K562 (cell line): ENCODE data around the gene CSF2RB. TPM values are rescaled to one million over a fixed set of nuclear protein-coding genes. Genes with fewer than 3 reads are reported as not detected.
A peak's percentile ranks its signal among the peaks of the same experiment; 100 is the strongest.

ENCODE experiments used
- ATAC-seq: fragments of 200-7000 bp; cut with Tn5 transposase; 3 replicates; pipeline ENCODE4 v1.9.1; 2020; ENCODE audit warnings: moderate library complexity
- BruUV-seq: library from RNA; stranded (reverse); fragments of 400-500 nt; replicated peaks from 2 replicates; lab custom pipeline; 2021; lab: Mats Ljungman, UMichigan
- CTCF ChIA-PET: fragments of 300-600 bp; formaldehyde crosslinking; extraction: SDS; loops from one replicate; lab custom pipeline; 2021; ENCODE audit warnings: low intra/inter-chr PET ratio; lab: Yijun Ruan, JAX
- POLR2A ChIA-PET: fragments of 300-600, 350-650 bp; sonication (Branson Sonifier 250); formaldehyde crosslinking; extraction: SDS; loops from one replicate; lab custom pipeline; 2021; ENCODE audit warnings: antibody characterized with exemption, inconsistent platforms; lab: Yijun Ruan, JAX
- DNase-seq, 4 experiments: peaks; one replicate each; pipeline versions ENCODE4 v3.0.0 to v3.0.0-alpha.2; 2011 to 2018; ENCODE audit warnings: low spot score in 3 of 4, mixed read lengths in 3 of 4; ENCODE audit errors: extremely low read depth in 1 of 4
- FAIRE-seq: peaks from 2 replicates; lab custom pipeline; 2011; peaks lifted over from hg19 to GRCh38; lab: Jason Lieb, UNC
- H2AFZ ChIP-seq: 2 replicates; pipeline ENCODE4 v1.6.0; 2011; ENCODE audit warnings: low read depth, low read length, control low read depth, inconsistent platforms
- H3K27ac ChIP-seq: fragments of 200-600 bp; 3 replicates; pipeline ENCODE4 v1.8.0; 2011; ENCODE audit warnings: low read depth, mild to moderate bottlenecking, control low read depth, inconsistent platforms, low read length, moderate library complexity, mixed read lengths; ENCODE audit errors: extremely low read depth
- H3K27me3 ChIP-seq, 2 experiments: fragments of 300-600 bp in 1 of 2; 2 replicates in 1 of 2; 3 replicates in 1 of 2; pipeline versions ENCODE4 v1.6.0 to v1.8.0; 2011; ENCODE audit warnings: inconsistent platforms in 2 of 2, low read length in 2 of 2, mild to moderate bottlenecking in 1 of 2, mixed read lengths in 1 of 2, moderate library complexity in 1 of 2; ENCODE audit not compliant: control insufficient read depth in 2 of 2, insufficient read depth in 2 of 2
- H3K36me3 ChIP-seq: fragments of 300-600 bp; 3 replicates; pipeline ENCODE4 v1.8.0; 2011; ENCODE audit warnings: mild to moderate bottlenecking, low read length, inconsistent platforms; ENCODE audit not compliant: control insufficient read depth, insufficient read depth
- H3K4me1 ChIP-seq, 2 experiments: fragments of 200-600 bp in 1 of 2; replicated peaks in 1 of 2; 2 replicates in 1 of 2; 3 replicates in 1 of 2; pipeline versions ENCODE4 v1.5.1 to v1.8.0; 2011; ENCODE audit warnings: inconsistent platforms in 2 of 2, low read length in 2 of 2, mild to moderate bottlenecking in 1 of 2, mixed read lengths in 1 of 2, moderate library complexity in 1 of 2; ENCODE audit not compliant: control insufficient read depth in 2 of 2, insufficient read depth in 2 of 2
- H3K4me2 ChIP-seq: 2 replicates; pipeline ENCODE4 v1.6.1; 2011; ENCODE audit warnings: low read length, control low read depth, inconsistent platforms, mixed read lengths; ENCODE audit not compliant: insufficient read depth
- H3K4me3 ChIP-seq: fragments of 200-600 bp; sonication (generic), shearing (Covaris generic); 2 replicates; pipeline ENCODE4 v1.5.1; 2016; ENCODE audit warnings: control low read depth, inconsistent platforms
- H3K79me2 ChIP-seq: fragments of 200-600 bp; 3 replicates; pipeline ENCODE4 v1.8.0; 2011; ENCODE audit warnings: low read length, inconsistent platforms; ENCODE audit not compliant: control insufficient read depth, insufficient read depth
- H3K9ac ChIP-seq, 2 experiments: 2 replicates each; pipeline versions ENCODE4 v1.6.0 to v1.6.1; 2011; ENCODE audit warnings: low read depth in 2 of 2, low read length in 2 of 2, control low read depth in 1 of 2, inconsistent platforms in 1 of 2, mild to moderate bottlenecking in 1 of 2, mixed read lengths in 1 of 2; ENCODE audit not compliant: insufficient read depth in 1 of 2
- H3K9me1 ChIP-seq: one replicate; pipeline ENCODE4 v1.6.0; 2011; ENCODE audit warnings: inconsistent platforms, mild to moderate bottlenecking, low read length, moderate library complexity; ENCODE audit not compliant: control insufficient read depth, insufficient read depth
- H3K9me3 ChIP-seq: replicated peaks from 2 replicates; pipeline ENCODE4 v1.5.1; 2011; ENCODE audit warnings: low read depth, low read length, inconsistent platforms; ENCODE audit not compliant: control insufficient read depth, insufficient read depth
- H4K20me1 ChIP-seq: replicated peaks from 2 replicates; pipeline ENCODE4 v1.6.1; 2011; ENCODE audit warnings: low read length, inconsistent platforms, mixed read lengths; ENCODE audit not compliant: control insufficient read depth, insufficient read depth
- SMAD2 ChIP-seq: fragments of 150-350 bp; IDR thresholded peaks from 2 replicates; pipeline ENCODE4 v1.6.1; 2014; ENCODE audit warnings: low read depth, mild to moderate bottlenecking, low read length
- WGBS: fragments of 100-300 bp; shearing (Covaris generic); methylation state at CpG from one replicate; pipeline ENCODE4 v1.1.6; 2016; ENCODE audit warnings: low coverage, mixed read lengths; ENCODE audit not compliant: insufficient coverage; ENCODE audit errors: missing lambda C conversion rate; 5-methylcytosine and 5-hydroxymethylcytosine counted together
- in situ Hi-C: fragments of 300-500 bp; cut with MboI; formaldehyde crosslinking; loops from 4 replicates; pipeline ENCODE4 v1.15.0; 2018; ENCODE audit warnings: inconsistent platforms, mixed read lengths
- intact Hi-C: fragments of 100-400 bp; cut with micrococcal nuclease; formaldehyde crosslinking; loops from 2 replicates; pipeline ENCODE4 v1.14.2; 2022
- polyA plus RNA-seq, 8 experiments: library from polyadenylated mRNA; depleted of rRNA in 4 of 8; stranded (reverse) in 5 of 8; unstranded in 3 of 8; fragments of >200 nt; fragmentation: Nextera tagmentation in 2 of 8; fragmentation: Illumina TruSeq in 1 of 8; extraction: Ambion mirVana in 2 of 8; extraction: Trizol in 1 of 8; gene quantifications; 2 replicates each; pipeline versions ENCODE4 v1.2.1 to v1.2.3, GENCODE V29; 2011 to 2014; ENCODE audit warnings: inconsistent platforms in 1 of 8, missing spikeins in 1 of 8
- total RNA-seq, 7 experiments: library from RNA; depleted of rRNA in 6 of 7; stranded (reverse); fragments of >200 nt in 6 of 7; fragmentation: Illumina TruSeq in 2 of 7; extraction: Trizol in 2 of 7; gene quantifications; 2 replicates each; pipeline versions ENCODE4 v1.2.1 to v1.2.3, GENCODE V29; 2011 to 2021; ENCODE audit warnings: low replicate concordance in 1 of 7
- TF ChIP-seq, protein P1 (sequence below): fragments of 200-800 bp; sonication (Bioruptor generic); IDR thresholded peaks from 2 replicates; pipeline ENCODE4 v1.6.1; 2017; ENCODE audit warnings: missing genetic modification characterization, missing compliant biosample characterization

The CSF2RB gene
- total and polyA plus RNA-seq, 9 of the 15 experiments (the other 6 are each of a cell fraction or from before 2014, with no cell fraction given): 0.04 to 1.0 (median 0.36) TPM

DNA sequence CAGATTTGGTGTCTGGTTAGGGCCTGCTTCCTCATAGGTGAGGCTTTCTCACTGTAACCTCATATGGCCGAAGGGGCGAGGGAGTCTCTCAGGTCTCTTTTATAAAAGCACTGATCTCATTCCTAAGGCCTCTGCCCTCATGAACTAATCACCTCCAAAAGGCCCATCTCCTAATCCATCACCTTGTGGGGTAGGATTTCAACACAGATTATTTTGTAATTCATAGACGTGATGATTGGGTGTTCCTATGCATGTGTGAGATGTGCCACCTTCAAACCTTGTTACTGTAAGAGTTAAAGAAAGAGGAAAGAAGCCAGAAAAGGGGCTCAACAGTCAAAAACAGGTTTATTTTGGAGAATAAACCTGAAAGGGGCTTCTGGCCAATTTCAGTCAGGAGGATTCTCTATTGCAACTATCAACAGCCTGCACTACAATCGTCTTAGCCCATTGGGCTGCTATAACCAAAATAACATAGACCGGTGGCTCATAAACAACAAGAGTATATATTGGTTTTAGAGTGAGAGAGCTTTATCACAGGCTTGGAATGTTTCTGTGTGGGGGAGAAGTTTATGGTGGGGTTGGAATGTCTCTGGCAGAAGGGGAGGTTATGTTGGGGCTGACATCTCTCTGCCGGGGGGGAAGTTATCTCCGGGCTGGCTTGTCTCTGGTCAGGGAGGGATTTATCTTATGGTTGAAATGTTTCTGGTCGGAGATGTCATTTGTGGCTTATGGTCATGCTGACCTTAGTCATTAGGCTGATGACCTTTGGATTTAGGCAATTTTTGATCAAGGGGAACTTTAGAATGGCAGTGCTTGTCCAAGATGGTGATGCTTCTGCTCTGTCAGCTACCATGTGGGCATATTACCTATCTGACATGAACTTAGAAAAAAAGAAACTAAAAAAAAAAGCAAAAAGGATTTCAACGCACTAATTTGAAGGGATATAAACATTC is 35.1 kb downstream of the CSF2RB start:
- POLR2A ChIA-PET: no interaction called here
- no peak overlapping the region for H3K9ac ChIP-seq
- TF ChIP-seq, protein P1, sequence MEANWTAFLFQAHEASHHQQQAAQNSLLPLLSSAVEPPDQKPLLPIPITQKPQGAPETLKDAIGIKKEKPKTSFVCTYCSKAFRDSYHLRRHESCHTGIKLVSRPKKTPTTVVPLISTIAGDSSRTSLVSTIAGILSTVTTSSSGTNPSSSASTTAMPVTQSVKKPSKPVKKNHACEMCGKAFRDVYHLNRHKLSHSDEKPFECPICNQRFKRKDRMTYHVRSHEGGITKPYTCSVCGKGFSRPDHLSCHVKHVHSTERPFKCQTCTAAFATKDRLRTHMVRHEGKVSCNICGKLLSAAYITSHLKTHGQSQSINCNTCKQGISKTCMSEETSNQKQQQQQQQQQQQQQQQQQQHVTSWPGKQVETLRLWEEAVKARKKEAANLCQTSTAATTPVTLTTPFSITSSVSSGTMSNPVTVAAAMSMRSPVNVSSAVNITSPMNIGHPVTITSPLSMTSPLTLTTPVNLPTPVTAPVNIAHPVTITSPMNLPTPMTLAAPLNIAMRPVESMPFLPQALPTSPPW (CRISPR knock-in tag): 0 out of 2 replicates have a peak, but pooled peaks have one; percentile 14
- TF ChIP-seq SMAD2: no peak
- H3K79me2 ChIP-seq: no peaks in the 10 kb centered on the region
- FAIRE-seq: no peak
- H3K4me3 ChIP-seq: no peak overlapping the region
- H3K9me1 ChIP-seq: no peaks in the 10 kb centered on the region
- DNase-seq: no peak
- H3K27me3 ChIP-seq: peaks cover 0 to 9% of the 10 kb centered on the region in 2 experiments; a peak in 3 of 5 replicates
- no peaks in the 10 kb centered on the region for H3K4me1 ChIP-seq
- no peaks in the 10 kb centered on the region for H3K36me3 ChIP-seq
- 6% methylated on average over 9 of the region's 9 CpGs for WGBS
- ATAC-seq: no peak
- H3K27ac ChIP-seq: no peak overlapping the region
- no peak overlapping the region for H3K4me2 ChIP-seq
- CTCF ChIA-PET: interaction anchor here (0.7 kb wide), 1 partner anchor 96 kb away, joined by 3 read pairs; no protein-coding TSS in a partner anchor
- no peaks in the 10 kb centered on the region for H4K20me1 ChIP-seq
- intact Hi-C loops (no loop called here), in situ Hi-C loops (no loop called here)
- no peaks in the 10 kb centered on the region for H3K9me3 ChIP-seq
- H2AFZ ChIP-seq: no peak overlapping the region
- no TSS peak for BruUV-seq
